Measurements from ENCODE around the gene BCL3. TPM values are rescaled to one million over a fixed set of nuclear protein-coding genes. Genes with fewer than 3 reads are reported as not detected.
"Not testable (repeated sequence)": the region's sequence is repeated elsewhere in the genome, so short reads cannot be mapped to it uniquely, and the experiment has no call there.

BCL3 gene
- total RNA-seq, 1 donor from 2014 or later: 2.5 TPM

GRCh38 chr19:44720945-44721344, 27.6 kb upstream of the BCL3 start:
- no peak for DNase-seq (ENCODE audit: low read depth, low spot score)

GRCh38 chr19:44721369-44721768, 27.1 kb upstream of the BCL3 start:
- not testable (repeated sequence) for DNase-seq (ENCODE audit: low read depth, low spot score)

GRCh38 chr19:44722131-44723121, 26.1 kb upstream of the BCL3 start:
- no peak for DNase-seq (ENCODE audit: low read depth, low spot score)

GRCh38 chr19:44723299-44723951, 25.1 kb upstream of the BCL3 start:
- no peak for DNase-seq (ENCODE audit: low read depth, low spot score)

- DNase-seq (ENCODE audit: low read depth, low spot score): peak; percentile 27
These were observed 24.6 kb upstream of the BCL3 start for GRCh38 chr19:44723952-44724319.

GRCh38 chr19:44725251-44725650, 23.3 kb upstream of the BCL3 start:
- no peak for DNase-seq (ENCODE audit: low read depth, low spot score)

- DNase-seq (ENCODE audit: low read depth, low spot score): no peak
These were observed 22.8 kb upstream of the BCL3 start for GRCh38 chr19:44725684-44726083.

GRCh38 chr19:44726465-44726864, 22.0 kb upstream of the BCL3 start:
- no peak for DNase-seq (ENCODE audit: low read depth, low spot score)

GRCh38 chr19:44728178-44728577, 20.3 kb upstream of the BCL3 start:
- no peak for DNase-seq (ENCODE audit: low read depth, low spot score)

GRCh38 chr19:44729516-44730033, 18.9 kb upstream of the BCL3 start:
- no peak for DNase-seq (ENCODE audit: low read depth, low spot score)

- DNase-seq (ENCODE audit: low read depth, low spot score): no peak
These were observed 17.4 kb upstream of the BCL3 start for GRCh38 chr19:44731081-44731480.

GRCh38 chr19:44731622-44732021, 16.9 kb upstream of the BCL3 start:
- DNase-seq (ENCODE audit: low read depth, low spot score): no peak

- no peak for DNase-seq (ENCODE audit: low read depth, low spot score)
These were observed 16.1 kb upstream of the BCL3 start for GRCh38 chr19:44732235-44733014.

- no peak for DNase-seq (ENCODE audit: low read depth, low spot score)
These were observed 14.2 kb upstream of the BCL3 start for GRCh38 chr19:44734357-44734756.

- no peak for DNase-seq (ENCODE audit: low read depth, low spot score)
These were observed 13.5 kb upstream of the BCL3 start for GRCh38 chr19:44735011-44735410.

- no peak for DNase-seq (ENCODE audit: low read depth, low spot score)
These were observed 11.1 kb upstream of the BCL3 start for GRCh38 chr19:44737238-44738071.

- DNase-seq (ENCODE audit: low read depth, low spot score): no peak
These were observed 10.4 kb upstream of the BCL3 start for GRCh38 chr19:44738136-44738535.

- DNase-seq (ENCODE audit: low read depth, low spot score): no peak
These were observed 9.6 kb upstream of the BCL3 start for GRCh38 chr19:44738603-44739558.

- no peak for DNase-seq (ENCODE audit: low read depth, low spot score)
These were observed 8.1 kb upstream of the BCL3 start for GRCh38 chr19:44740351-44740824.
